Keratinocyte (primary cell): ENCODE measurements around the gene KCNS3. TPM values are rescaled to one million over a fixed set of nuclear protein-coding genes. Genes with fewer than 3 reads are reported as not detected.

Experiments
- DNase-seq: peaks from one replicate; pipeline ENCODE4 v3.0.0-alpha.2; 2011; ENCODE audit warnings: low read depth, missing footprints, low spot score
- FAIRE-seq: peaks from 2 replicates; lab custom pipeline; 2011; peaks lifted over from hg19 to GRCh38; lab: Jason Lieb, UNC
- H2AFZ ChIP-seq: 2 replicates; pipeline ENCODE4 v1.6.0; 2012; ENCODE audit warnings: low read length, control low read depth, inconsistent platforms; ENCODE audit not compliant: control insufficient read depth
- H3K27ac ChIP-seq: 2 replicates; pipeline ENCODE4 v1.5.1; 2011; ENCODE audit warnings: low read length; ENCODE audit not compliant: control insufficient read depth, insufficient read depth
- H3K27me3 ChIP-seq: 3 replicates; pipeline ENCODE4 v1.6.0; 2011; ENCODE audit warnings: low read length; ENCODE audit not compliant: control insufficient read depth, insufficient read depth; ENCODE audit errors: extremely low read depth
- H3K36me3 ChIP-seq, 2 experiments: 2 replicates in 1 of 2; 3 replicates in 1 of 2; pipeline ENCODE4 v1.5.1; 2011; ENCODE audit warnings: low read length in 2 of 2, mild to moderate bottlenecking in 1 of 2; ENCODE audit not compliant: control insufficient read depth in 2 of 2, insufficient read depth in 2 of 2; ENCODE audit errors: extremely low read depth in 1 of 2
- H3K4me1 ChIP-seq: 3 replicates; pipeline ENCODE4 v1.5.1; 2011; ENCODE audit warnings: low read length; ENCODE audit not compliant: control insufficient read depth, insufficient read depth; ENCODE audit errors: extremely low read depth
- H3K4me2 ChIP-seq: 3 replicates; pipeline ENCODE4 v1.6.0; 2011; ENCODE audit warnings: low read depth, low read length; ENCODE audit not compliant: control insufficient read depth, insufficient read depth; ENCODE audit errors: extremely low read depth
- H3K4me3 ChIP-seq, 3 experiments: fragments of 200-600 bp in 1 of 3; sonication (generic) in 1 of 3; 2 replicates in 2 of 3; 3 replicates in 1 of 3; pipeline ENCODE4 v1.5.1; 2011 to 2016; ENCODE audit warnings: low read length in 3 of 3, mild to moderate bottlenecking in 3 of 3, control low read depth in 2 of 3, inconsistent platforms in 1 of 3, low read depth in 1 of 3, mixed read lengths in 1 of 3, mixed run types in 1 of 3, moderate library complexity in 1 of 3; ENCODE audit not compliant: control insufficient read depth in 2 of 3, insufficient read depth in 2 of 3; ENCODE audit errors: extremely low read depth in 1 of 3
- H3K79me2 ChIP-seq: 2 replicates; pipeline ENCODE4 v1.6.0; 2012; ENCODE audit warnings: low read length; ENCODE audit not compliant: control insufficient read depth, insufficient read depth
- H3K9ac ChIP-seq: 3 replicates; pipeline ENCODE4 v1.6.0; 2011; ENCODE audit warnings: low read length; ENCODE audit not compliant: control insufficient read depth, insufficient read depth; ENCODE audit errors: extremely low read depth
- H3K9me1 ChIP-seq: 3 replicates; pipeline ENCODE4 v1.6.0; 2011; ENCODE audit warnings: low read length; ENCODE audit not compliant: control insufficient read depth, insufficient read depth; ENCODE audit errors: extremely low read depth
- H3K9me3 ChIP-seq: 2 replicates; pipeline ENCODE4 v1.5.1; 2012; ENCODE audit warnings: low read depth, low read length; ENCODE audit not compliant: control insufficient read depth
- H4K20me1 ChIP-seq: 3 replicates; pipeline ENCODE4 v1.6.0; 2011; ENCODE audit warnings: low read length; ENCODE audit not compliant: control insufficient read depth, insufficient read depth; ENCODE audit errors: extremely low read depth
- EZH2 ChIP-seq: IDR thresholded peaks from one replicate; pipeline ENCODE4 v1.6.1; 2012; ENCODE audit warnings: inconsistent platforms, mild to moderate bottlenecking, low read length, moderate library complexity
- dilution Hi-C: fragments of 300-500 bp; cut with MboI; formaldehyde crosslinking; loops from one replicate; pipeline ENCODE4 v1.7.0; 2020; ENCODE audit warnings: low sequenced_read_pairs; ENCODE audit not compliant: extremely low pct_ligation_motif_present
- polyA plus RNA-seq, 5 experiments: library from polyadenylated mRNA; depleted of rRNA in 3 of 5; stranded (reverse) in 3 of 5; stranded (forward) in 1 of 5; unstranded in 1 of 5; fragments of >200 nt; gene quantifications; 1 replicate in 1 of 5; 2 replicates in 3 of 5; 3 replicates in 1 of 5; pipeline versions ENCODE4 v1.2.1 to v1.2.3, GENCODE V29; 2011 to 2012; ENCODE audit warnings: missing spikeins in 2 of 5, low read depth in 1 of 5, low replicate concordance in 1 of 5
- TF ChIP-seq, protein P1 (sequence below), 3 experiments: IDR thresholded peaks in 1 of 3; conservative IDR thresholded peaks in 1 of 3; optimal IDR thresholded peaks in 1 of 3; 2 replicates in 2 of 3; 3 replicates in 1 of 3; pipeline versions ENCODE3 to v1.5.1; 2011; ENCODE audit warnings: low read length in 3 of 3, mild to moderate bottlenecking in 3 of 3, moderate library complexity in 2 of 3, control low read depth in 1 of 3, inconsistent platforms in 1 of 3; ENCODE audit not compliant: insufficient read depth in 2 of 3; ENCODE audit errors: extremely low read depth in 1 of 3

KCNS3 gene
- polyA plus RNA-seq, 1 donor (not counting 4 experiments of a cell fraction or from before 2014, with no cell fraction given) = 7.3 TPM

DNA sequence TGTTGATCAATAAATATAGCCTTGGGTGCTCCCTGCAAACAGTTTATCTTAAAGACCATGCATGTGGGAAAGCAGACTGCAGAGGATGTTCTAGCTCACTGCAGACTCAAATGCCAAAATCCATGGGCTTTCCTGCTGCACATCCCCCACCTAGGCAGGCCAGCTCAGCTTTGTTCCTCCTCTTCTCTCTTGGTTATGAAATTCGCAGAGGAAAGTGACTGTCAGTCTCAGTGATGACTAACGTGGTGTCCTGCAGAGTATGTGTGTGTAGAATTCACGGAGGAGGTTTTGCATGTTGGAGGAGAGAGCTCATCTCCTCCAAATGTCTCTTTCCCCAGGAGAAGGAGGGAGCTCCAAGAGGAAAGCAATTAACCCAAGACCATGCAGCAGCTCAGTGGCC, 21.4 kb upstream of the KCNS3 start:
- Histone ChIP-seq H3K4me3 (no peak overlapping the region), H3K27me3 (no peaks in the 10 kb centered on the region), H2AFZ (no peak overlapping the region), H3K4me2 (no peak overlapping the region), H3K4me1 (no peaks in the 10 kb centered on the region), H3K9me1 (no peaks in the 10 kb centered on the region), H3K79me2 (no peaks in the 10 kb centered on the region), H3K27ac (no peak overlapping the region), H3K9ac (no peak overlapping the region), H3K36me3 (no peaks in the 10 kb centered on the region), H3K9me3 (no peaks in the 10 kb centered on the region), H4K20me1 (no peaks in the 10 kb centered on the region)
- FAIRE-seq (no peak), DNase-seq (no peak)
- TF ChIP-seq EZH2 = no peak
- TF ChIP-seq, protein P1, sequence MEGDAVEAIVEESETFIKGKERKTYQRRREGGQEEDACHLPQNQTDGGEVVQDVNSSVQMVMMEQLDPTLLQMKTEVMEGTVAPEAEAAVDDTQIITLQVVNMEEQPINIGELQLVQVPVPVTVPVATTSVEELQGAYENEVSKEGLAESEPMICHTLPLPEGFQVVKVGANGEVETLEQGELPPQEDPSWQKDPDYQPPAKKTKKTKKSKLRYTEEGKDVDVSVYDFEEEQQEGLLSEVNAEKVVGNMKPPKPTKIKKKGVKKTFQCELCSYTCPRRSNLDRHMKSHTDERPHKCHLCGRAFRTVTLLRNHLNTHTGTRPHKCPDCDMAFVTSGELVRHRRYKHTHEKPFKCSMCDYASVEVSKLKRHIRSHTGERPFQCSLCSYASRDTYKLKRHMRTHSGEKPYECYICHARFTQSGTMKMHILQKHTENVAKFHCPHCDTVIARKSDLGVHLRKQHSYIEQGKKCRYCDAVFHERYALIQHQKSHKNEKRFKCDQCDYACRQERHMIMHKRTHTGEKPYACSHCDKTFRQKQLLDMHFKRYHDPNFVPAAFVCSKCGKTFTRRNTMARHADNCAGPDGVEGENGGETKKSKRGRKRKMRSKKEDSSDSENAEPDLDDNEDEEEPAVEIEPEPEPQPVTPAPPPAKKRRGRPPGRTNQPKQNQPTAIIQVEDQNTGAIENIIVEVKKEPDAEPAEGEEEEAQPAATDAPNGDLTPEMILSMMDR (optimal IDR thresholded peaks at IDR 0.05 in 1 of 3, IDR thresholded peaks at IDR 0.05 in 1 of 3, conservative IDR thresholded peaks at IDR 0.05 in 1 of 3; ENCODE audit: extremely low read depth in 1 of 3, insufficient read depth in 2 of 3, low read length in 3 of 3) = no peak
- dilution Hi-C loops = no loop called here

DNA sequence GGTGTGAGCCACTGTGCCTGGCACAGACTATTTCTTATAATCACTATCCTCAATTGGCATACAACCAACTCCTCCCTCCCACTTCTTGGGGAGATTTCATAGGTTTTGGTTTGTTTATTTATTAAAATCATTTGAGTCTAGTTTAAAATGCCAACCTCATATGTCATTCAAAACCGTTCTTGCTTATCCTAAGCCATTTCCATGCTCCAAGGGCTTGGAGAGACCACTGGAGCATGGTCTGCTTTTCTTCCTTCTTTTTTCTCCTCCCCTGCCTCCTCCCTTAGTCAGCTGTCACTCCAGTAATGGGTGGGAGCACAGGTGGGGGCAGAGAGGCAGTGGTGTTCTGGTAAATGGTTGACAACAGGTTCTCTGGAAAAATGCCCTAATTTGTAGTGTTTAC, 20.4 kb upstream of the KCNS3 start:
- no peaks in the 10 kb centered on the region for H4K20me1 ChIP-seq
- no peaks in the 10 kb centered on the region for H3K9me1 ChIP-seq
- H3K4me1 ChIP-seq = no peaks in the 10 kb centered on the region
- no peaks in the 10 kb centered on the region for H3K9me3 ChIP-seq
- H3K36me3 ChIP-seq = no peaks in the 10 kb centered on the region
- no peak overlapping the region for H3K4me3 ChIP-seq
- no peak overlapping the region for H2AFZ ChIP-seq
- FAIRE-seq = no peak
- dilution Hi-C loops = no loop called here
- no peaks in the 10 kb centered on the region for H3K79me2 ChIP-seq
- H3K9ac ChIP-seq = no peak overlapping the region
- no peak overlapping the region for H3K27ac ChIP-seq
- H3K4me2 ChIP-seq = no peak overlapping the region
- no peaks in the 10 kb centered on the region for H3K27me3 ChIP-seq
- no peak for DNase-seq
- no peak for TF ChIP-seq EZH2
- TF ChIP-seq, protein P1 (optimal IDR thresholded peaks at IDR 0.05 in 1 of 3, IDR thresholded peaks at IDR 0.05 in 1 of 3, conservative IDR thresholded peaks at IDR 0.05 in 1 of 3; ENCODE audit: extremely low read depth in 1 of 3, insufficient read depth in 2 of 3, low read length in 3 of 3) = no peak
